22Rv1 (cell line): Measurements from ENCODE around the gene EMP3.

ENCODE experiments used
- ZFX ChIP-seq: fragments of 450-650 bp; IDR thresholded peaks from 2 replicates; pipeline ENCODE4 v1.6.1; 2017; ENCODE audit warnings: antibody characterized with exemption, borderline replicate concordance
- TF ChIP-seq, protein P1 (sequence below): fragments of 450-650 bp; IDR thresholded peaks from 2 replicates; pipeline ENCODE4 v1.5.1; 2017; ENCODE audit warnings: mild to moderate bottlenecking

DNA sequence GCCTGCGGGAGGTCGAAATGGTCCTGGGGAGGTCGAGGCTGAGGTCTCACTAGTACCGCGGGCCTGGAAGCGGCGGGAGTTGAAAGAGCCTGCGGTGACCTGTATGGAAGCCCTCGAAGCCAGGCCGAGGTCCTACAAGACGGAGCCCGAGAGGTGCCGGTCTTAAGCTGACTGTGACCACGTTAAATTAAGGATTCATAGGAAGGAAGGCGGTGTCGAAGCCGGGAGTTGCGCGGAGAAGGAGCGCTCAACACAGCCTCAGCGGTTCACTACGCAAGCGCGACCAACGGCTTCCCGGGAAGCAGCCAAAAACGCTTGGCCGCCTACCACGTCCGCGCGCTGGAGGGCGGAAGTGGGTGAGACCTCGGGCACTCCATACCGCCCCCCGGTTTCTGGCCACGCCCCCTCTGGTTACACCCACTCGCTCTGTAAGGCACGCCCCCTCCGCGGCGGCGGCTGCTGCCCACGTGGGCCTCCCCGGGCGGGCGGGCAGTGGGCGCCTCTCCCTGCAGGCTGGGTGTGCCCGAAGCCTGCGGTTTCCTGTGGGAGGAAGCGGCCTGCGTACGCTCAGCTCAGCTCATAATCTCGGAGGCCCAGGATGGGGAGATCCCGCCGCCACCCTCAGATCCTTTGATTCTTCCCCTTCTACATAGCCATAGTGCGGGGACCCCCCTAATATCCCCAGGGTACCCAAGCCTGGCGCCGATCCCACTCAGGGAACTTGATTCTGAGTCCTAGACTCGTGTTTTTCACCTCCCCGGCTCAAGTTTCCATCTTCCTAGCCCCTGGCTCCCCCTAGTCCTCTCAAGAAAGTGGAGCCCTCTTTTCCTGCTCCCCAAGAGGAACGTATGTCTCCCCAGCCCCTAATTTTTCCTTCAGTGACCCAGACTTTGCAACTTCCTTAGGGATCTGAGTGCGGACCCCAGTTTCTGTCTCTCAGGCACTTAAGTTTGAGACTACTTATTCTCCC lies 3.4 kb upstream of the EMP3 start:
- TF ChIP-seq, protein P1, sequence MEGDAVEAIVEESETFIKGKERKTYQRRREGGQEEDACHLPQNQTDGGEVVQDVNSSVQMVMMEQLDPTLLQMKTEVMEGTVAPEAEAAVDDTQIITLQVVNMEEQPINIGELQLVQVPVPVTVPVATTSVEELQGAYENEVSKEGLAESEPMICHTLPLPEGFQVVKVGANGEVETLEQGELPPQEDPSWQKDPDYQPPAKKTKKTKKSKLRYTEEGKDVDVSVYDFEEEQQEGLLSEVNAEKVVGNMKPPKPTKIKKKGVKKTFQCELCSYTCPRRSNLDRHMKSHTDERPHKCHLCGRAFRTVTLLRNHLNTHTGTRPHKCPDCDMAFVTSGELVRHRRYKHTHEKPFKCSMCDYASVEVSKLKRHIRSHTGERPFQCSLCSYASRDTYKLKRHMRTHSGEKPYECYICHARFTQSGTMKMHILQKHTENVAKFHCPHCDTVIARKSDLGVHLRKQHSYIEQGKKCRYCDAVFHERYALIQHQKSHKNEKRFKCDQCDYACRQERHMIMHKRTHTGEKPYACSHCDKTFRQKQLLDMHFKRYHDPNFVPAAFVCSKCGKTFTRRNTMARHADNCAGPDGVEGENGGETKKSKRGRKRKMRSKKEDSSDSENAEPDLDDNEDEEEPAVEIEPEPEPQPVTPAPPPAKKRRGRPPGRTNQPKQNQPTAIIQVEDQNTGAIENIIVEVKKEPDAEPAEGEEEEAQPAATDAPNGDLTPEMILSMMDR, result no peak
- TF ChIP-seq ZFX, result no peak
